ENCODE data around the gene BABAM2.

DNA sequence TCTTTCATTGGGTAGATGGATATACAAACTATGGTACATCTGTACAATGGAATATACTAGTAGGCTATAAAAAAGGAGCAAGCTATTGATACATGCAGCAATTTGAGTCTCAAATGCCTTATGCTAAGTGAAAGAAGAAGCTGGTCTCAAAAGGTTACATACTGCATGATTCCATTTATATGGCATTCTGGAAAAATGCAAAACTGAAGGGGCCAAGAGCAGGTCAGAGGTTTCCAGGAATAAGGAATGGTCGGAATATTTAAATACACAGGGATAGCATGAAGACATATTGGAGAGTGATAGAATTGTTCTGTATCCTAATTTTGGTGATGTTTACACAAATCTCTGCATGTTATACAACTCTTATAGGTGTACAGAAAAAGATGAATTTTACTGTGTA is 85.8 kb downstream of the BABAM2 start:
- TF ChIP-seq, protein P1, sequence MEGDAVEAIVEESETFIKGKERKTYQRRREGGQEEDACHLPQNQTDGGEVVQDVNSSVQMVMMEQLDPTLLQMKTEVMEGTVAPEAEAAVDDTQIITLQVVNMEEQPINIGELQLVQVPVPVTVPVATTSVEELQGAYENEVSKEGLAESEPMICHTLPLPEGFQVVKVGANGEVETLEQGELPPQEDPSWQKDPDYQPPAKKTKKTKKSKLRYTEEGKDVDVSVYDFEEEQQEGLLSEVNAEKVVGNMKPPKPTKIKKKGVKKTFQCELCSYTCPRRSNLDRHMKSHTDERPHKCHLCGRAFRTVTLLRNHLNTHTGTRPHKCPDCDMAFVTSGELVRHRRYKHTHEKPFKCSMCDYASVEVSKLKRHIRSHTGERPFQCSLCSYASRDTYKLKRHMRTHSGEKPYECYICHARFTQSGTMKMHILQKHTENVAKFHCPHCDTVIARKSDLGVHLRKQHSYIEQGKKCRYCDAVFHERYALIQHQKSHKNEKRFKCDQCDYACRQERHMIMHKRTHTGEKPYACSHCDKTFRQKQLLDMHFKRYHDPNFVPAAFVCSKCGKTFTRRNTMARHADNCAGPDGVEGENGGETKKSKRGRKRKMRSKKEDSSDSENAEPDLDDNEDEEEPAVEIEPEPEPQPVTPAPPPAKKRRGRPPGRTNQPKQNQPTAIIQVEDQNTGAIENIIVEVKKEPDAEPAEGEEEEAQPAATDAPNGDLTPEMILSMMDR (conservative IDR thresholded peaks at IDR 0.05): no peak
- no peak for TF ChIP-seq EZH2 (IDR thresholded peaks at IDR 0.05; ENCODE audit: low read depth)
